Adipocyte (in vitro differentiated cells): ENCODE measurements around the gene ITGA11.
A peak's percentile ranks its signal among the peaks of the same experiment; 100 is the strongest.

Source experiments
- DNase-seq: peaks from one replicate; pipeline ENCODE4 v3.0.0-alpha.2; 2015; ENCODE audit warnings: low read depth
- H3K27me3 ChIP-seq: replicated peaks from 2 replicates; pipeline ENCODE4 v1.7.0; 2013; ENCODE audit warnings: mild to moderate bottlenecking, low read length, moderate library complexity; ENCODE audit not compliant: control insufficient read depth, insufficient read depth
- H3K36me3 ChIP-seq: 2 replicates; pipeline ENCODE4 v1.7.0; 2013; ENCODE audit warnings: low read length, mild to moderate bottlenecking, moderate library complexity; ENCODE audit not compliant: control insufficient read depth, insufficient read depth, severe bottlenecking
- H3K4me1 ChIP-seq: 2 replicates; pipeline ENCODE4 v1.7.0; 2013; ENCODE audit warnings: mild to moderate bottlenecking, low read length, moderate library complexity; ENCODE audit not compliant: control insufficient read depth, insufficient read depth
- H3K4me3 ChIP-seq: 2 replicates; pipeline ENCODE4 v1.7.0; 2013; ENCODE audit warnings: mild to moderate bottlenecking, low read length, moderate library complexity
- H3K9ac ChIP-seq: 2 replicates; pipeline ENCODE4 v1.7.0; 2013; ENCODE audit warnings: mild to moderate bottlenecking, low read length, moderate library complexity
- H3K9me3 ChIP-seq: 2 replicates; pipeline ENCODE4 v1.7.0; 2013; ENCODE audit warnings: mild to moderate bottlenecking, low read length, moderate library complexity; ENCODE audit not compliant: control insufficient read depth

Gene ITGA11

GRCh38 chr15:68341760-68342725 lies 89.9 kb downstream of the ITGA11 start:
- peak; percentile 20 for DNase-seq
- Histone ChIP-seq H3K9me3 (no peaks in the 10 kb centered on the region), H3K27me3 (no peaks in the 10 kb centered on the region), H3K4me1 (peaks cover 22% of the 10 kb centered on the region), H3K4me3 (no peak overlapping the region), H3K36me3 (no peaks in the 10 kb centered on the region), H3K9ac (peak overlapping the region; percentile 17)

DNA sequence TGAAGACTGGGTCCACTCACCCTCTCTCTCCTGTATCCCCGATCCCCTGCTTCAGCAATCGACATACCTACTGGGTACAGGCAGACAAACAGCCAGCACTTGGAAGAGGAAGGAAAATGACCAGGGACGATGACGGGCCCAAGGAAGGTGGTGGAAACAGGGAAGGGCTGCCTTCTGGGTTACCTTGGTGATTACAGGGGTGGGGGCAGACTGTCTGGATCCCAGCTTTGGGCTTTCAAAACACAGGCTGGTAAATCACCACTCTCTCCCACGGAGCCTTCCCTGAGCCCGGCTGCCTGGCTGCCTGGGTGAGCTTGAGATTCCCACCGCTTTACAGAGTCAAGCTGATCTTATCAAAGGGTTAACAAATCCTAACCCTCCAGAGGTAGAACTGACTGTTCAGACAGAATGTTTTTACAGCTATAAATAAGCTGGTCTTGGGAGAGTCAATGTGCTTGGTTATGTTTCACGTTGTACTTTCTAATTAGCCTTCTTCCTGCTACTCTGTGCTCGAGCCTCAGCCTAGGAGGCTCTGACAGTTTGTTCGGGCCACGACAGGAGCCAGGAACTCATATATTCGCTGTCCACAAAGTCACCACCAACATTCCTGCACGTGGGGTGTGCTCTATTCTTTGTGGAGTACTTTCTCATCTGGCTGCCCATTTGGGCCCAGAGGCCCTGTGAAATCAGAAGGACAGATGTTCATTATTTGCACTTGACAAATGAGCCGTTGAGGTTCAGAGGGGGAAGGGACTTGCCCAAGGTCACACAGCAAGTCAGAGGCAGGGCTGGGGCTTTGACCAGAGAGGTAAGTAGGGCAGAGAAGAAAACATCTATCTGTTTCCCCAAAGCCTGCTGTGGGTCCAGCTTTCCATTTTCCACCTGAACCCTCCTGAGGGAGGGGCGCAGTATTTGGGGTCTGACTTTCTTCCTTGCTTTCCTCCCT lies 91.0 kb downstream of the ITGA11 start:
- Histone ChIP-seq H3K4me1 (peaks cover 22% of the 10 kb centered on the region), H3K9ac (peak overlapping the region; percentile 5), H3K36me3 (no peaks in the 10 kb centered on the region), H3K4me3 (no peak overlapping the region), H3K9me3 (no peaks in the 10 kb centered on the region), H3K27me3 (no peaks in the 10 kb centered on the region)
- peak; percentile 40 for DNase-seq

- H3K4me1 ChIP-seq = peaks cover 32% of the 10 kb centered on the region
- H3K36me3 ChIP-seq = no peaks in the 10 kb centered on the region
Observed at GRCh38 chr15:68339481-68339880, 92.5 kb downstream of the ITGA11 start.

DNA sequence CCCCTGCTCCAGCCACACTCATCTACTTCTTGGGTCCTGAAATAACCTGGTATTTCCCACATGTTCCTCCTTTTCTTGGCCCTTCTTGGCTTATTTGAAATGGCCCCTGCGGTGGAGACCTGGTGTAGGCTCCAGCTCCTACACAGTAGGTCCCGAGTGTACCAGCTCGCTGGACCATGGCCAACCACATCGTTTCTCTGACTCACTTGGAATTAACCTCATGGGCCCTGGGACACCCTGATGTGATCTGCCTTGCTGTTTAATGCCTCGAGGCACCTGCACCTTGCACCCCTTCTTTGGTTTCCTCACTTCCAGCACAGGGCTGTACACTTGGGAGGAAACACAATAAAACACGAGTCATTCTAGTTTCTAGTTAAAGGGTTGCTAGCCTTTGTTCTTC lies 94.1 kb downstream of the ITGA11 start:
- H3K36me3 ChIP-seq = no peaks in the 10 kb centered on the region
- H3K4me1 ChIP-seq = peaks cover 36% of the 10 kb centered on the region
- DNase-seq = no peak
- no peaks in the 10 kb centered on the region for H3K27me3 ChIP-seq
- no peak overlapping the region for H3K4me3 ChIP-seq
- no peaks in the 10 kb centered on the region for H3K9me3 ChIP-seq
- H3K9ac ChIP-seq = no peak overlapping the region

More at GRCh38 chr15:68339481-68339880, 92.5 kb downstream of the ITGA11 start:
- no peak for DNase-seq
- H3K4me3 ChIP-seq = no peak overlapping the region
- H3K9me3 ChIP-seq = no peaks in the 10 kb centered on the region
- H3K27me3 ChIP-seq = no peaks in the 10 kb centered on the region
- H3K9ac ChIP-seq = no peak overlapping the region

DNA sequence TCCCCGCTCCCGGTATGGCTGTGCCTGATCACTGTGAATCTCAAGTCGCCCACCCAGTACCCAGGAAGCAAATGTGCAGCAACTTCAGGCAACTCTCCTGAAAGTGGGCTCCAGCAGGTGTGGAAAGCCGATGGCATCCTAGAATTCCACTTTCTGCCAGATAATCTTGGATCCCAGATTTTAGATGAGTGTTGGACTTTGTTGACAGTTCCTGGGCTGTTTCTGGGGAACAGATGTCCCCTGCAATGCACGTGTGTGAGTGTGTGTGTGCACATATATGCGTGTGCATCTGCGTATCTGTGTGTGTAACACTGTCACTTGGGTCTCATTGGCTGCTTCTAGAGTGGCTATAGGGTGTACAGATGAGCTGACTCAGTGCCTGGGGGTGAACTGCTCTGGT lies 95.4 kb downstream of the ITGA11 start:
- Histone ChIP-seq H3K36me3 (no peaks in the 10 kb centered on the region), H3K9me3 (no peaks in the 10 kb centered on the region)

DNA sequence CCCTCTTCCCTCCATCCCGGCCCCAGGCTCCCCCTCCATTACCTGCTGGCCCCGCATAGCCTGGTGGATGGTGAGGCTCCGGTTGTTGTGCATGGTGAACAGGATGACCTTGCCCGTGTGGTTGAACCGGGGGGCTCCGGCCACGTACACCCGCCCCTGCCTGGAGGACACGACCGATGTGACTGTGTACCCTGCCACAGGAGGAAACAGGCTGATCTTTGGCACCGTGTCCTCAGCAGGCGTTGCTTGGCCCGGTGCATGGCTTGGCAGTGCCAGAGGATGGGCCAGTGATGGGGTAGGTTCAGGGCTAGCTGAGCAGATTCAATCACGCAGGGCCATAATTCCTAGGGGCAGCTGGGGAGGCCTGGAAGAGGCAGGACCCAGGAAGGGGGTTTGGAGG lies 96.3 kb downstream of the ITGA11 start:
- Histone ChIP-seq H3K4me3 (no peak overlapping the region), H3K36me3 (no peaks in the 10 kb centered on the region), H3K9ac (no peak overlapping the region), H3K9me3 (no peaks in the 10 kb centered on the region), H3K27me3 (no peaks in the 10 kb centered on the region), H3K4me1 (peaks cover 15% of the 10 kb centered on the region)
- DNase-seq = no peak

More for the DNA sequence above, 95.4 kb downstream of the ITGA11 start:
- DNase-seq = no peak
- Histone ChIP-seq H3K9ac (no peak overlapping the region), H3K4me3 (no peak overlapping the region), H3K4me1 (peaks cover 23% of the 10 kb centered on the region), H3K27me3 (no peaks in the 10 kb centered on the region)

DNA sequence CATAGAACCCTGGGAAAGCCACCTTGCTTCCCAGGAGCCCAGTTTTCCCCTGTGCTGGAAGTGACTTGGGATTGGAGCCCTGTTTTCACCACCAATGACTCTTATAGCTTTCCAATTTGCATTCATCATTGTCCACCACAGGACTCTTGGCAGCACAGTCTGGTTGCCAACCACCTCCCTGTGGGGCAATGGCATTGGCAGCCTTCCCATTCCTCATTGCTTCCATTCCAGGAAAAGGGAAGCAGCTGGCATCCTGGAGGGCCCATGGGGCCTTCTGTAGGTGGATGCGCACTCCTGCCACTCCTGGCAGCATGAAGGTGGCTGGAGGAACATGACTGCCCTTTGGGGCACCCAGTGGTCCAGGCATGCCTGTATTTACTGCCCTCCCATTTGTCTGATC lies 96.7 kb downstream of the ITGA11 start:
- no peak overlapping the region for H3K9ac ChIP-seq
- DNase-seq = peak; percentile 27
- no peaks in the 10 kb centered on the region for H3K27me3 ChIP-seq
- H3K4me1 ChIP-seq = peaks cover 14% of the 10 kb centered on the region
- no peak overlapping the region for H3K4me3 ChIP-seq
- no peaks in the 10 kb centered on the region for H3K9me3 ChIP-seq
- no peaks in the 10 kb centered on the region for H3K36me3 ChIP-seq

GRCh38 chr15:68334661-68335124 lies 97.3 kb downstream of the ITGA11 start:
- H3K4me3 ChIP-seq = no peak overlapping the region
- H3K27me3 ChIP-seq = no peaks in the 10 kb centered on the region
- H3K36me3 ChIP-seq = no peaks in the 10 kb centered on the region
- DNase-seq = peak; percentile 65
- H3K9ac ChIP-seq = no peak overlapping the region
- peaks cover 14% of the 10 kb centered on the region for H3K4me1 ChIP-seq
- no peaks in the 10 kb centered on the region for H3K9me3 ChIP-seq

DNA sequence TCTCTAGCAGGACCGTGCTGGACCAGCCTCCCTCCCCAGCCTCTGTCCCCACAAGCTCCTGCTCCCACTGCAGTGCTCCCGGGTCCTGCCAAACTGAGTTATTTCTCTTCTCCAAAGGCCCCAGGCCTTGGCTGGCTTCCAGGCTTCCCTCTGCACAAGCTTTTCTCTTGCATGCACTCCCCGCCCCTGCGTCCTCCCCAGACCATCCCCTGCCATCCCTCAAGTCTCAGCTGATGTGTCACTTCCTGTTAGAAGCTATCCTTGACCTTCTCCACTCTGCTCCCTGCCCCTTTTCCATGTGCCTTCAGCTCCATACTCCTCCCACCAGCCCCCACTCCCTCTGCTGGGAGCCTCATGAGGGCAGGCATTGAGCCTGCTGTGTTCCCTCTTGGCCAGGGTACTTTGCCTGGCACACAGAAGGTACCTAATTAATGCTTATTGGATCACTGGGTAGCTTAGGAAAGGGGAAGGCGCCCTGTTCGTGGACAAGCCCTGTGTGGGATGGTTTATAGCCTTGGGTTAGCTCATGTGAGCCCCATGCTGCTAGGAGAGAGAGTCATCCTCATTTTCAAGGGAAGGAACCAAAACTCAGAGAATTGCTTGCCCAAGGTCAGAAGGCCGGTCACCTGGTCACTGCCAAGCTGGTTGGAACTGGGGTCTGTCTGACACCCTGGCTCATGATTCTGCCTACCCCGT lies 98.0 kb downstream of the ITGA11 start:
- Histone ChIP-seq H3K4me1 (peaks cover 14% of the 10 kb centered on the region), H3K27me3 (no peaks in the 10 kb centered on the region), H3K4me3 (no peak overlapping the region), H3K9me3 (no peaks in the 10 kb centered on the region), H3K36me3 (no peaks in the 10 kb centered on the region), H3K9ac (no peak overlapping the region)
- peak; percentile 30 for DNase-seq

DNA sequence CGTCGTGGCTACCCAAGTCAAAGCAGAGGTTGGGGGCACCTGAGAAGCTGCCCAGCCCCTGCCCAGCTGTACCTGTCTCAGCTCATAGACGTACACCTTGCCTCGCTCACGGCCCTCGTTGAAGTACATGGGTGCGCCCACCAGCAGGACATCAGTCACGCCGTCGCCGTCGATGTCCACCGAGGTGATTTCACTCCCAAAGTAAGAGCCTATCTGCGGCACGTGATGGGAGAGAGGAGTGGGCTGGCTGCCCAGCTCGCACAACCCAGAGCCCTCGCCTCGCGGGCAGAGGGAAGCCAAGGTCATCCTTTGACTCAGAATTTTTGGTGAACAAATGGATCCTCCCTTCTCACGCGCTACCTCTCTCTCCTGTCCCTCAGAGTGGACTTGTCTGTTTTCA lies 99.7 kb downstream of the ITGA11 start:
- DNase-seq = no peak
- Histone ChIP-seq H3K4me3 (no peak overlapping the region), H3K4me1 (peaks cover 14% of the 10 kb centered on the region), H3K9ac (no peak overlapping the region), H3K36me3 (no peaks in the 10 kb centered on the region), H3K27me3 (peaks cover 1% of the 10 kb centered on the region), H3K9me3 (no peaks in the 10 kb centered on the region)
